GM18951 (cell line): ENCODE data around the gene ZNF469.

Experiments
- POLR2A ChIP-seq: IDR thresholded peaks from 4 replicates; pipeline ENCODE4 v1.6.1; 2011; ENCODE audit warnings: mild to moderate bottlenecking; ENCODE audit not compliant: insufficient read length, insufficient read depth; ENCODE audit errors: extremely low read depth
- in situ Hi-C: fragments of 300-500 bp; cut with MboI; formaldehyde crosslinking; loops from one replicate; pipeline ENCODE4 v1.12.0; 2022; ENCODE audit warnings: low sequenced_read_pairs, mixed read lengths, inconsistent platforms; ENCODE audit not compliant: unreplicated experiment

ZNF469 gene

GRCh38 chr16:88375236-88375975 lies 7.4 kb upstream of the ZNF469 start:
- in situ Hi-C loops = no loop called here
- no peak for TF ChIP-seq POLR2A

- no peak for TF ChIP-seq POLR2A
- in situ Hi-C loops = no loop called here
These were observed 6.5 kb upstream of the ZNF469 start for GRCh38 chr16:88375996-88376834.

- no peak for TF ChIP-seq POLR2A
- in situ Hi-C loops = no loop called here
These were observed 5.7 kb upstream of the ZNF469 start for GRCh38 chr16:88376835-88377726.

- in situ Hi-C loops = no loop called here
- no peak for TF ChIP-seq POLR2A
These were observed 4.8 kb upstream of the ZNF469 start for GRCh38 chr16:88377961-88378360.

- TF ChIP-seq POLR2A = no peak
- in situ Hi-C loops = no loop called here
These were observed 4.4 kb upstream of the ZNF469 start for GRCh38 chr16:88378401-88378800.

GRCh38 chr16:88378836-88379693 lies 3.7 kb upstream of the ZNF469 start:
- in situ Hi-C loops = no loop called here
- TF ChIP-seq POLR2A = no peak

- no peak for TF ChIP-seq POLR2A
- in situ Hi-C loops = no loop called here
These were observed 3.1 kb upstream of the ZNF469 start for GRCh38 chr16:88379694-88380040.

GRCh38 chr16:88380099-88380498 lies 2.7 kb upstream of the ZNF469 start:
- in situ Hi-C loops = no loop called here

GRCh38 chr16:88380619-88381018 lies 2.1 kb upstream of the ZNF469 start:
- TF ChIP-seq POLR2A = no peak
- in situ Hi-C loops = no loop called here

More at GRCh38 chr16:88380099-88380498, 2.7 kb upstream of the ZNF469 start:
- no peak for TF ChIP-seq POLR2A

- in situ Hi-C loops = no loop called here
- TF ChIP-seq POLR2A = no peak
These were observed 823 bp upstream of the ZNF469 start for GRCh38 chr16:88381820-88382451.

GRCh38 chr16:88383401-88384221 lies 852 bp downstream of the ZNF469 start:
- in situ Hi-C loops = no loop called here
- no peak for TF ChIP-seq POLR2A
